ENCODE results near the gene TRAF2. TPM values are rescaled to one million over a fixed set of nuclear protein-coding genes. Genes with fewer than 3 reads are reported as not detected.

Gene TRAF2
- total and polyA plus RNA-seq, 12 donors, result 5.4 to 17.0 (median 10.1) TPM

DNA sequence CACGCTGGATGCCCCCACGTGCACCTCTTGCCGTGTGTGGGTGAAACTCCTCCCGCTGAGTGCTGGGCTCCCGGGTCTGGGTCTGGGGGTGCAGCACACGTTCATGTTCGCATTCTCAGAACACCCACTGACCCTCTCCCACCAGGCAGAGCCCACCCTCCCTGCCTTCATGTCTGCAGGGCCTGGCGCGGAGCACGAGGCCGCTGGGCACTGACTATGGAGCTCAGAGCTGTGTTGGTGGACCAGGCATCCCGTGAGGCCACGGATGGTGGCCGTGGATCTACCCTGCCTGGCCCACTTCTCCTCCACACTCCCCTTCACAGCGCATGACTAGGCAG, 74.6 kb downstream of the TRAF2 start:
- Histone ChIP-seq H3K27ac (peak overlapping the region in 2 of 10 donors; percentile 26 to 47), H3K4me1 (peaks cover 2 to 42% (median 16%) of the 10 kb centered on the region in 9 donors), H3K27me3 (no peaks in the 10 kb centered on the region), H3K36me3 (no peaks in the 10 kb centered on the region), H3K9me3 (no peaks in the 10 kb centered on the region), H3K4me3 (no peak overlapping the region)
- WGBS, 2 donors, result 83 to 87% methylated on average over 15 of the region's 15 CpGs
- TF ChIP-seq, protein P1, sequence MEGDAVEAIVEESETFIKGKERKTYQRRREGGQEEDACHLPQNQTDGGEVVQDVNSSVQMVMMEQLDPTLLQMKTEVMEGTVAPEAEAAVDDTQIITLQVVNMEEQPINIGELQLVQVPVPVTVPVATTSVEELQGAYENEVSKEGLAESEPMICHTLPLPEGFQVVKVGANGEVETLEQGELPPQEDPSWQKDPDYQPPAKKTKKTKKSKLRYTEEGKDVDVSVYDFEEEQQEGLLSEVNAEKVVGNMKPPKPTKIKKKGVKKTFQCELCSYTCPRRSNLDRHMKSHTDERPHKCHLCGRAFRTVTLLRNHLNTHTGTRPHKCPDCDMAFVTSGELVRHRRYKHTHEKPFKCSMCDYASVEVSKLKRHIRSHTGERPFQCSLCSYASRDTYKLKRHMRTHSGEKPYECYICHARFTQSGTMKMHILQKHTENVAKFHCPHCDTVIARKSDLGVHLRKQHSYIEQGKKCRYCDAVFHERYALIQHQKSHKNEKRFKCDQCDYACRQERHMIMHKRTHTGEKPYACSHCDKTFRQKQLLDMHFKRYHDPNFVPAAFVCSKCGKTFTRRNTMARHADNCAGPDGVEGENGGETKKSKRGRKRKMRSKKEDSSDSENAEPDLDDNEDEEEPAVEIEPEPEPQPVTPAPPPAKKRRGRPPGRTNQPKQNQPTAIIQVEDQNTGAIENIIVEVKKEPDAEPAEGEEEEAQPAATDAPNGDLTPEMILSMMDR (IDR thresholded peaks at IDR 0.05), result no peak
- ATAC-seq (peak in 1 of 8 donors; percentile 11), DNase-seq (no peak)
- intact Hi-C loops (cut with DNase I), result no loop called here

DNA sequence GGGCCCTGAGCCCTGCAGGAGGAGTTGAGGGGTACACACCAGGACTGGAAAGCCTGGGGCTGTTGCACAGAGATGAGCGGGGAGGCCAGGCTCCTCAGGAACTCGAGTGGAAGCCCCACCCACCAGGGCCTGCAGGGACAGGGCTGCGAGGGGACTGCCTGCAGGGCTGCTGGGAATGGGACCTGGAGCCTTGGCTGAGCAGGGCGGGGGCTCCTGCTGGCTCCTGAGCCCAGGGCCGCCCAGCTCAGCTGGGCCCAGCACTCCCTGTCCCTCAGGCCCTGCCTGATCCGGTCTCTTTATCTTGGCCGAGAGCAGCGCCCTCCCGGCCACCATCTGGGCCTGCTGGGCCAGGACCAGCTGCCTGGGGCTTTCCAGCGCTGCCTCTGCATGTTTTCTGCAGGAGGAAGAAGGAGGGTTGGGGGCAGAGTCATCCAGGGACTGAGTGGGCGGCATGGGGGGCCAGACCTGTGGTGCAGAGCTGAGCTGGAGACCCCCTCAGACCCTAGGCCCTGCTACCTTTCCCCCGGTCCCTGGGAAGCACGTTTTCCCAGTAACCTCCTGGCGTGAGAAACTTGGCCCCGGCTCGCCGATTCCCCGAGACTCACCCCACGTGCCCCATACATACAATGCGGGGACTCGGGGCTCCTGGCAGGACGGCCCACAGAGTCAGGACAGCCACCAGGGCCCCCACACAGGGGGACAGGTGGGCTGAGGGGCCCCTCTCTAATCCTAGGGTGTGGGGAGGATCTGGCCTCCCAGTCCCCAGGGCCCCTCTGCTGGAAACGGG, 75.2 kb downstream of the TRAF2 start:
- intact Hi-C loops (cut with DNase I), result no loop called here
- peak; percentile 56 to 89 (median 78) for ATAC-seq
- H3K36me3 ChIP-seq, result no peaks in the 10 kb centered on the region
- DNase-seq, result peak in 1 of 2 donors; percentile 62
- H3K27ac ChIP-seq, result peak overlapping the region in 6 of 10 donors; percentile 19 to 47 (median 30)
- H3K4me3 ChIP-seq, result no peak overlapping the region
- H3K27me3 ChIP-seq, result no peaks in the 10 kb centered on the region
- no peaks in the 10 kb centered on the region for H3K9me3 ChIP-seq
- peaks cover 3 to 48% (median 22%) of the 10 kb centered on the region in 9 donors for H3K4me1 ChIP-seq
- 63 to 66% methylated on average over 22 to 23 of the region's 23 CpGs for WGBS, 2 donors
- TF ChIP-seq, protein P1 (IDR thresholded peaks at IDR 0.05), result no peak

DNA sequence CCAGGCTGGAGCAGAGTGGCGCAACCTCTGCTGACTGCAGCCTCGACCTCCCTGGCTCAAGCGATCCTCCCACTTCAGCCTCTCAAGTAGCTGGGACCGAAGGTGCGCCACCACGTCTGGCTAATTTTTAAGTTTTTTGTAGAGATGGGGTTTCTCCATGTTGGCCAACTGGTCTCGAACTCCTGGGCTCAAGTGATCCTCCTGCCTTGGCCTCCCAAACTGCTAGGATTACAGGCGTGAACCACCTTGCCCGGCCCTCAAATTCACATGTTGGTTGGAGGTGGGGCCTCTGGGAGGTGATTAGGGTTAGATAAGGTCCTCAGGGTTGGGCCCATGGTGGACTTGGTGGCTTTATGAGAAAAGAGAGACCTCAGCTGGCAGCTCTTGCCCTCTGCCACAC, 75.8 kb downstream of the TRAF2 start:
- H3K27me3 ChIP-seq, result no peaks in the 10 kb centered on the region
- no peak for DNase-seq
- H3K4me1 ChIP-seq, result peaks cover 3 to 48% (median 22%) of the 10 kb centered on the region in 9 donors
- H3K36me3 ChIP-seq, result no peaks in the 10 kb centered on the region
- no peak for ATAC-seq
- TF ChIP-seq, protein P1 (IDR thresholded peaks at IDR 0.05), result no peak
- intact Hi-C loops (cut with DNase I), result no loop called here
- H3K9me3 ChIP-seq, result no peaks in the 10 kb centered on the region
- H3K4me3 ChIP-seq, result no peak overlapping the region
- WGBS, 2 donors, result 97% methylated on average over 9 of the region's 9 CpGs
- H3K27ac ChIP-seq, result peak overlapping the region in 2 of 10 donors; percentile 19 to 34

DNA sequence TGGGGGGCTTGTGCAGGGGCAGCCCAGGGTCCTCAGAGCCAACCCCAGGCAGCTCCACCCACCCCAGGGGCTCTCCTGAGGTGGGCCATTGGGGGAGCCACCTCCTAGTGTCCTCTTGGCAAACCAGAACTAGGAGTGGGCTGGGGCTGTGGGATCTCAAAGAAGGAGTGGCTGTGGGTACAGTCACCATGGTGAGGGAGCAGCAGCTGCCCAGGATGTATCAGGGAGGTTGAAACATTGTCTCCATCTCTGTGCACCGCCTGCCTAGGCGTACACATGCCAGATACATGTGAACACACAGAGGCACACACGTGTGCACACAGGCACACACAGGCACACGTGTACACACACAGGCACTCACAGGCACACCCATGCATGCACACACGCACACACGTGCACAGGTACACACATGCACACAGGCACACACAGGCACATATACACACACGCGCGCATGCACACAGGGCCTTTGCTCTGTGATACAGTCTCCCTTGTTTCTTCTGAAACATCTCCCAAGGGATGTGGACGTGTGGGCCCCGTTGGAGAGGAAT, 76.5 kb downstream of the TRAF2 start:
- ATAC-seq (no peak), DNase-seq (no peak)
- Histone ChIP-seq H3K36me3 (no peaks in the 10 kb centered on the region), H3K4me1 (peaks cover 3 to 48% (median 22%) of the 10 kb centered on the region in 9 donors), H3K4me3 (no peak overlapping the region), H3K27ac (no peak overlapping the region), H3K9me3 (no peaks in the 10 kb centered on the region), H3K27me3 (no peaks in the 10 kb centered on the region)
- 84 to 86% methylated on average over 11 of the region's 11 CpGs for WGBS, 2 donors
- intact Hi-C loops (cut with DNase I), result no loop called here
- TF ChIP-seq, protein P1 (IDR thresholded peaks at IDR 0.05), result no peak
